Gastroesophageal sphincter (tissue), 3 donors: ENCODE measurements around the gene SAMD14.

Experiments used
- CTCF ChIP-seq, 4 experiments: fragments of 200-600 bp in 2 of 4; fragments of 450-650 bp in 2 of 4; sonication (generic) in 1 of 4; IDR thresholded peaks; one replicate each; pipeline ENCODE4 v1.5.1; 2017 to 2019; ENCODE audit warnings: antibody characterized with exemption in 4 of 4, mild to moderate bottlenecking in 2 of 4, moderate library complexity in 2 of 4
- POLR2AphosphoS5 ChIP-seq: sonication (generic); formaldehyde crosslinking; IDR thresholded peaks from one replicate; pipeline ENCODE4 v1.6.1; 2017; ENCODE audit warnings: antibody characterized with exemption

DNA sequence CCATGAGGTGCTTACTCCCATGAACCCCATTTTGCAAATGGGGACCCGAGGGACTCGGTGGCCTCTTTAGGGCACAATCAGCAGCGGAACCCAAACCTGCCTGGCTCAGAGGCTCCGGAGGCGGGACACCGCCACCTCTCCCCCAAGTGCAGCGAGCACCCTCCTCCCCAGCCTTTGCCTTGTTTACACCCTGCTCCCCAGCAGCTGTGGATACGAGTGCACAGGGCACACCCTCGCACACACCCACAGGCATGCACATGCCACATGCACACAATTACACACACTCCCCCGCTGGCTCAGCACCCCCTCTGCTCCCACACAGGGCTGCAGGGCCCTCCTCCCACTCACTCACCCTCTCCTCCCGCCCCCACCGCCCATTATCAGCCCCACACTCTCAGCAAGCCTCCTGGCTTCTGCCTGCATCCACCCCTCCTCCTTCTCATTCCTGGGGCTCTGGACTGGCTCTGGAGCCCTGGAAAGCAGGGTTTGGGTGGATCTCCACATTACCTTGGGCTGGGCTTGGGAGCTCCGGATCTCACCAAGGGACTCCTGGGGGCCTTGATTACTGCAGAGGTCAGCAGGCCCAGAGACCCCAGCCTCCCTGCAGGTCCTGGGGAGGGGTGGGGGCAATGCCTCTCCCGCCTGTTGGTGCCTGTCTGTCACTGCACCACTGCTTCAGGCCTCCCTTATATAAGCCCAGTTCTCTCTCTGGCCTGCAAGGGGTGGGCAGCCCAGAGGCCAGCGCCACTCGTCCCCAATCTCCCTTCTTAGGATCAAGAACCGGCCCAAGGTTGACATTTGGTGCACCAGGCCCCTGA is 28.4 kb downstream of the SAMD14 start:
- TF ChIP-seq CTCF (IDR thresholded peaks at IDR 0.05) (peak in 1 of 4 experiments; percentile 24), POLR2AphosphoS5 (no peak)
